ENCODE measurements around the gene ITGB6.

DNA sequence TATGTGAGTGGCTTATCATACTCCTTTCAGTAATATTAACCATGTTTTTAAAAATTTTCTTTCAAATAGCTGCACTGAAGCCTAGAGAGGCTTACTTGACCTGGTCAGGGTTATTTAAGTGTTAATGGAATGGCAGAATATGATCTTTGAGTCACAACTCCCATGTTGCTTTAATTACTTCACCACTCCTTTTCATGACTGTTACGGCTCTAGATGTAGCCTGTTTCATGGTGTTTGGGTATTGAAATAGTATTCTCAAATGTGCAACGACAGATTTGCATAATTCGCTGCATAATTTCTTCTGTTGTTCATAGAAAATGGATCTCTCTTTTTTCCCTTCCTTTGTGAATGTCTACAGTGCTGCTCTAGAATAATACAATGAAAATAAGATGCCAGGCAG lies 86.1 kb downstream of the ITGB6 start:
- no peak for TF ChIP-seq CTCF (IDR thresholded peaks at IDR 0.05)
- no peak for TF ChIP-seq POLR2A (IDR thresholded peaks at IDR 0.05)

All from uterus (tissue), 2 donors.